ENCODE measurements around the gene FGB.
"Not testable (repeated sequence)": the region's sequence is repeated elsewhere in the genome, so short reads cannot be mapped to it uniquely, and the experiment has no call there.

FGB gene

DNA sequence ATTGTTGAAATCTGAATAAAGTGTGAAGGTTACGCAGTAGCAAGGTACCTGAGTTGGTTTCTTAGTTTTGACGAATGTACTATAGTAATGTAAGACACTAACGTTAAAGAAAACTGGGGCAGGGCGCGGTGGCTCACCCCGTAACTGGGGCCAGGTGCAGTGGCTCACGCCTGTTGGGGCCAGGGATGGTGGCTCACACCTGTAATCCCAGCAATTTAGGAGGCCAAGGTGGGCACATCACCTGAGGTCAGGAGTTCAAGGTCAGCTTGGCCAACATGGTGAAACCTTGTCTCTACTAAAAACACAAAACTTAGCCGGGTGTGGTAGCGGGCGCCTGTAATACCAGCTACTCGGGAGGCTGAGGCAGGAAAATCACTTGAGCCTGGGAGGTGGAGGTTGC, 34.5 kb downstream of the FGB start:
- DNase-seq (ENCODE audit: low spot score), result not testable (repeated sequence)

DNA sequence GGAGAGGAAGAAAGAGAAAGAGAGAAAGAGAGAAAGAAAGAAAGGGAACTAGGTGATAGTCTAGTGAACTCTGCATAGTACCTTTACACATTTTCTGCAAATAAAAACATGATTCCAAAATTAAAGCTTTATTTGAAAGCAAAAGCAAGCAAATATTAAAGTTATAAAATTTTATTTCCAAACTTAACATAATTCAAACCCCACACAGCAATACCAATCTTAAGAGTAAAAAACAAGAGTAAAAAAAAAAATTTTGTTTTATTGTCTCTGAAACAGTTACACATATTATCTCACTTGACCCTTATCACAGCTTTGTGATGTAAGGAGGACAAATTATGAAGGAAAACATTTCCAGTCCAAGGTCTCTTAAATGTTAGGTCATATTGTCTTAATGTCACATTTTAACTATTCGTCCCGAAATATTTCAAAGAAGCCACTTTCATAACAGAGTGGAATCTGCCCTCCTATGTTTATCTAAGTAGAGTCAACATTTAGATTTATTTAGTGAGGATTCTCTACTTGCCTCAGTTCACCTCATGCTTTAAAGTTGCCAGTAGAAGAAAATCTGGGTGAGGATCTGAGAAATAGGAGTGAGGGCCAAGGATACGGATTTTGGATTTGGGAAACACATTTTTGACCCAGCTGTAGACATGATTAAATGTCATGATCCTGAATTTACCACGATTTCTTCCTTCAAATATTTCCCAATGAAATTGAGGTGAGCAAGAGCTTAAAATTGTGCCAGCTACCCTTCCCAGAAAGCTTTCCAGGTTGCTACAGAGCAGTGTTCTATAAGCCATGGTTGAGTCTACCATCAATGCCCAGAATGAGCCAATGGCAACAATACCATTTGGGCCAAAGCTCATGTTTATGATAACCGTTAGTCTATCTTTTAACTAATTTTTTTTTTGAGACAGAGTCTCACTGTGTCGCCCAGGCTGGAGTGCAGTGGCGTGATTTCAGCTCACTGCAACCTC, 35.3 kb downstream of the FGB start:
- DNase-seq (ENCODE audit: low spot score), result no peak

DNA sequence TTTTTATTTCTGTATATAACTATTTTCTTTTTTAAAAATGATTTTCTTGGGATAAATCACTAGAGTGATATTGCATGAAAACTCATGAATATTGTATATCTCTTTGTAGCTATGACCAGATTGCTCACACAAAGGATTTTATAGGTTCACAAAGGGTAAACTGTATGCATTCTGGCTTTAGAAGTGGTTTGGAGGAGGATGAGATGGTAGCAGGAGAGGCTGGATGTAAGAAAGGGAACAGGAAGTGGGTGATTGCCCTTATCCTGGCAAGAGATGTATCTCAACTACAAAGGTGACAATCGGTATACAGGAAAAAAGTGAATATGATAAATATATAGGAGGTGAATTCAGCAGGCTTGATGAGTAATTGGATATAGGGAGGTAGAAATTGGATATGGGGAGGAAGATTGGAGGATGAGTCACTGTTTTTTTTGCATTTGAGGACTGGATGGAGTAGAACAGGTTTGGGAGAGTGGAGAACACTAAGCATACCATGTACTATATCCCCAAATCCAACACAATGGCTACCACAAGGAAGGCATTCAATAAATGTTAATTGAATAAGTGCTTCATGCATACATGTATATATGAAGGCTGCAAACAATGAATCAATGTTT, 39.7 kb downstream of the FGB start:
- no peak for DNase-seq (ENCODE audit: low spot score)

DNA sequence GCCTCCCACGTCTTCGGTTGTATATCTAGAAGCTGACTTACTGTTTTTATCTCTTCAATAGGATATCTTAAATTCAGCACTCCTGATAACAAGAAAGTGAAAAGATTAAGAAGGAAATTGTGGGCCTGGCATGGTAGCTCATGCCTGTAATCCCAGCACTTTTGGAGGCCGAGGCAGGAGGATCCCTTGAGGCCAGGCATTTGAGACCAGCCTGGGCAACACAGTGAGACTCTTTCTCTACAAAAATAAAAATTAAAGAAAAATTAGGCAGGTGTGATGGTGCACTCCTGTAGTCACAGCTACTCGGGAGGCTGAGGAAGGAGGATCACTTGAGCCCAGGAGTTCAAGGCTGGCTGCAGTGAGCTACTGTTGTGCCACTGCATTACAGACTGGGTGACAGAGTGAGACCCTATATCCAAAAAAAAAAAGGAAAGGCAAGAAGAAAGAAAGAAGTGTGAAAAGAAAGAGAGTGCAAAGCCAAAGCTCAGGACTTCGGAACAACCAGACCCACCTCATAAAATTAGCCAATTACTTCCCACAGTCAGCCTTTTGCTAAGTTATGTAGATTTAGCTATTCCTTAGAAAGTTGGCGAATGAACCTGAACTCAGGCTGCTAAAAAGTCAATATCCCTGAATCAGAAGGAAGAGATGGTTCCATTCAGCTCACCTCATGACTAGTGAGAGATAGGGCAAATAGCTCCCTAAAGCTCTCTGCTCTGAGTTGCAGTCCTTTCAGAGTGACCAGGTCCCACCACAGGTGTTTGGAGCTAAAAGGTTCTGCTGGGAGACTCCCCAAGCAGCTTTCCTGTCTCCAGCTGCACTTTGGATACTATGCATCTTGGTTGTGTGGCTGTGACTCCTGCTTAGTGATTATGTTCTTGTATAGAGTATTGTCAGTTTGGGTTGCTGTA, 40.5 kb downstream of the FGB start:
- no peak for DNase-seq (ENCODE audit: low spot score)

DNA sequence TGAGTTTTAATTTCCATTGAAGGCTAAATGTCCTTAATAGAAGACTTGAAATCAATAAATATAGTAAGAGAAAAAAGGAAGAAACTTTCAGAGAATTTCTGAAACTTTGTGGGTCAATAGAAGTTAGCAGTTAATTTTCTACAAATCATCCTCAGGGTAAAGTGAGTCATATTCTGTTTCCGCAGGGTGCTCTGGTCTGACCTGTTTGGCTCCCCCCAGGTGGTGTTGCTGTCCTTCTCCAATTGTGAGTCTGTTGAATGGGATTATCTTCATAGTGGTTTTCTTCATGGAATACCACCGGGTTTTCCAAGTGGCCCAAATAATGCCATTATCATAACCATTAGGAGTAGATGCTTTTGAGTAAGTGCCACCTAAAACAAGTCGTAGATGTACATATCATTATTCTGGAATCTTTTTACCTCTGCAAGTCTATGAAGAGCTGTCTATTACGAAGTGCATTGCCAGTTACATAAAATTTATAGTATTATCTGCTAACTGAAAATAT, 41.9 kb downstream of the FGB start:
- no peak for DNase-seq (ENCODE audit: low spot score)

DNA sequence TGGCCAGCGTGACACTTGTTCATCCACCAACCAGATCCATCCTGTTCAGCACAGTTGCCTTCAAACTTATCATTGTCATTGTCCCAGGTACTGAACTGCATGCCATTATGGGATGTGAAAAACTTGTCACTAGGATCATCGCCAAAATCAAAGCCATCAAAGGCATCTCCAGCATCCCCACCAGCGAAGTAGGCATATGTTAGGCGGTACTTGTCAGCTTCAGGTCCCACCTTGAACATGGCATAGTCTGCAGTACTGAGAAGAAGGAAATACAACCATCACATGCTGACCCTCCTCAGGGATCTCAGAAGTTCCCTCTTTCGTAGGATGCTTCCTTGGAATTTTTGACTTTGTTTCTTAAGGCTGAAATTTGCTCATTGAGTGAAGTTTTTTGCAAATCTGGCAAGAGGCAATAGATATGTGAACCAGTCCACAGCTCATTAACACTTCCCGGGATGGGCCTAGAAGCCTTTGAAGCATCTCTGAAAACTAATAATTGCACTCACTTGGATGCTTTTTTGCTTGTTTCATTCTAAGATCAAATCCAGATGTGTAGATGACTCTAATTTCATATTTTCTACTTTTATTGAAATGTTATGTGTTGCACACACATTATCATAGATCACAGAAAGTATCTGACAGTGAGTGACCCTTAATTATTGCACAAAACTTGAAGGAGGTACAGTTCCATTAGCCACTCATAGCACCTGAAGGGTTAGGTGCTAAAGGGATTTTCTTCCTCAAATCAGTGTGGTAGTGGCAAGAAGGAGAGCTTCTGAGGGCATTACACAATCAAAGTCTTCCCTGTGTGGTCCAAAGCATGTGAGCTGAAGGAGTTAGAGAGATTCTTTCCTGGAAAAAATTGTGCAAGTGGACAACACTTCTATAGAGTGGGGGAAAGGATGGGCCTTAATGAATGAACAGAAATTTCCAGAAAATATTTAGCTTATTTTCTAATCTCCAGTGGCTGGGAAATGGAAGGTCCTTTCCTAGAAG, 44.2 kb downstream of the FGB start:
- no peak for DNase-seq (ENCODE audit: low spot score)

DNA sequence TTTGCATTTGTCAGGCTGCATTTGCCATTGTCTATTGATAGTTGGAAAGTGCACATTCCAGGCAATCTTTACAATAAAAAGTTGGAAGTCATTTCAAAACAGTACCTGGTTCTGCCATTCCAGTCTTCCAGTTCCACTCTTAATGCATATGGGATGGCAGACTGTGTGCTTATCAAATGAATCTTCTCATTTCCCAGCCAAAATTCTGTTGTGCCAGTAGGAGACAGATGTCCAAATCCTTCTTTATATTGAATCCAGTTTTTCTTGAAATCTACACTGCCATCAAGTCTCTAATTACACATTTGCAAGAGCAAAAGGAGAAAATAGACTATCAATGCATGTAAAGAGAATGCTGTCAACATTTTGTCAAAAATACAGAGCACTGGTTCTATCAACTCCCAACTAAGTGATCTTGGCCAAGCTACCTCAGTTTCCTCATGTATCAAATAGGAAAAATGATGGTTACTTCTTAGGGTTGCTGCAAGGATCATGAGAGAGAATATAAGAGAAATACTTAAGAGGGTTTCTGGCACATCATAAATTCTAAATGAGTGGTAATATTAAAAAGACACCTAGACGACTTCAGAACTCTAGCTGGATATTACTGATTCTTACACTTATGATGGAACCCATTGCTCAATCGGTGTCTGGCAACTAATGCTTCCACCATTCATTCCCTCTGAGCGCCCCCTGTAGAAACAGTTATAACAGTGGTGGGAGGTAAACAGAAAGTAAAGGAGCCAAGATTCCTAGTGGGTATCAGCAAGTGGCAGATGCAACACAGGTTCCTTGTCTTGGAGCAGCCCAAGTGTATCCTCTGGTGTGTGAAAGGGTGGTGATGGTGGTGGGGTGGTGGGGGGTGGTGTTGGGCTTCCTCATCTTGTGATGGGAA, 45.8 kb downstream of the FGB start:
- no peak for DNase-seq (ENCODE audit: low spot score)

DNA sequence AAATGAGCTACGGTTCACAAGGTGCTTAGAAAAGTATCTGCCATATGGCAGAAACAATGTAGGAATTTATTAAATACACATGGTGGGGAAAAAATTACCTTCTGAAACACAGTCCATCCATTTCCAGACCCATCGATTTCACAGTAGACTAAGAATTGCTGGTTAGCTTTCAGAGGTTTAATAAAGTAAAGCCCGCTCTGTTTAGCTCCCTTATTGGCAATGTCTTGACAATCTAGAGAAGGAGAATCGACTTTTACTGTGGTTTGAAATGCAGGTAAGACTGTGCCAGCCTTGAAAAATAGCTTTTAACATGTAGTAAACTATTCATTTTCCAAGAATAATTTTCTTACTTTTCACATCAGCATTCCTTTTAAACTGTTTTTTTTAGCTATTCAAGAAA, 46.7 kb downstream of the FGB start:
- DNase-seq (ENCODE audit: low spot score), result no peak

DNA sequence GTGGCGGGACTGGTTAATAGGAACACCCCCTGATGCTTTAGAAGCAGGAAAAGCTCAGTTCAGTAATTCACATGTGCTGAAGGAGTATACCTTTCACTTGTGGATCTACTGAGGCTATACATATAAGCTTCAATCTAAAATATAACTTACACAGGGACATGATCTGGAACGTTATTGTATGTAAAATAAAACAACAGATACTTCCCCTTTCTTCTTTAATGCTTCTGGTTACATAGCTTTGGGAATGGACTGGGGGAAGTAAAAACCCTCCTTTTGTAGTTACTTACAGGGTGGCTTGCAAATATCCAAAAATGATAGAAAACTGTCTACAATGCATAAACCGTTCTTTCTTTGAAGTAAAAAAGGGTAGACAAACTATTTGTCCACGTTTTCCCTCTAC, 47.8 kb downstream of the FGB start:
- DNase-seq (ENCODE audit: low spot score), result no peak

DNA sequence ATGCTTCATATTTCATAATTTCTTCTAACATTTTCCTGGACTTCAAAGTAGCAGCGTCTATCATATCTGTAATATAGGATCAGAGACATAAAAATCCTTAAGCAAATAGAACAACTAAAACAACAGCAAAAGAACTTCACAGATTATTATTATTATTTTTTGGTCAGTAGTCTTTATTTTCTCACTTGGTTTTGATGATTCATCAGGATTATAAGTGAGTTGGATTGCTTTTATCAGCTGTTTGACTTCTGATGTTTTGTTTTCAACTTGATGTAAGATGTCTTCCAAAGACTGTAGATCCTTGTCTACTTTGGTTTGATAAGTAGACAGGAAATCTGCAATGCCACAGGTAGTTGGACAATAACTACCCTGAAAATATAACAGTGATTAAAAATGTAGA, 49.0 kb downstream of the FGB start:
- DNase-seq (ENCODE audit: low spot score), result no peak

DNA sequence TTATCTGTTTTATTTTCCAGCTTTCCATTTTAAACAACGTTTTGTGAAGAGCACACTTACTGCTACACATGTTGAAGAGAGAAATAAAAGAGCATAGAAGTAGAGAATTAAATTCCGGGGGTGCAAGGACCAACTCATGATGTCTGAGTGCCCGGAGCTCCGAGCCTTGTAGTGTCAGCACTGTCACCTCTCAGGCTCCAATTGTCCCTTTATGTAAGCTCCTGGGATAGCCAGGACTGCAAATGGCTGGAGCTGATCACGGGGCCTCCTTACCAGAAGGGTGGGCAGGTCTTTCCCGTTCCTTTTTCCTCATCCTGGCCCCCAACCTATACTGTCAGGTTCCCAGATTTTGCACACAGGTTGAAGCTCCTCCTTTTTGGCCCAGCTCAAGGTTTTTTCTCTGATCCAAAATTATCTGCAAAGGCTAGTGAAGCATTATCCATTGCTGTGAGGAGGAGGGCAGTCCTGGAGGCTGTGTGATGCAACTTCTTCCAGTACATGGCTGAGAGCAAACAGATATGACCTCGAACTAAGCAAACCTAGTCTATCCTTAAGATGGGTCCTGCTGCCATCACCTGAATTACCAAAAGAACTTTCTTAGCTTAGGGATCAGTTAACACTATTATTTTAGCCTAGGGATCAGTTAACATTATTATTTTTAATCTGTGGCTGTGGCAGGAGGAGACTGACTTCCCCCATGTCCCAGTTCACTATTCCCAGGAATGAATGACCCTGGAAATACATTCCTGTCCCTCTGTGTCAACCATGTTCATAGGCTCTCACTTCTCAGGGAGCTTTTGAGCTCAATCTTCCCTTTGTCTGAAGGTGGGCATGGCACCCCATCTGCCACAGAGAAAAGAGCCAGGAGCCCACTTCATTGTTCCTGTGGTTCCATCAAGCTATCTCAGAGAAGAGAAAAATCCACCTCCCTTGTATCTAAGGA, 49.9 kb downstream of the FGB start, which contains the start of gene FGG:
Gene FGG, minus strand, starts transcription at position 185 of the 943 bp plus-strand sequence. Its CDS starts 47 bp downstream, at position 138.
- DNase-seq (ENCODE audit: low spot score), result no peak

DNA sequence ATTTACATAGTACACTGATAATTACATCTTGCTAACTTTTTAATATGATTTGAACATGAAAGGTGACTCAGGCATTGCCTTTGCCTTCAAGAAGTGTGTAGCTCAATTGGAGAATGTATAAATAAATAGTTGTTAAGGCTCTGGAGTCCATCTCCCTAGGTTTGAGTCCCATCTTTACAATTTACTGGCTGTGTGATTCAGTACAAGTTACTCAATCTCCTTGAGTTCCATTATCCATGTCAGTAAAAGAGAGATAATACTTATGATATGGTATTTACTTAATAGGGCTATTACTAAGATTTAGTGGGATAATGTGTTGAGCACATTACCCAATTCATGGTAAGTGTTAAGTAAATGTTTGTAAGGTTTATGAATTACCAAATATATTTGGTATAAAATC, 51.5 kb downstream of the FGB start:
- no peak for DNase-seq (ENCODE audit: low spot score)

DNA sequence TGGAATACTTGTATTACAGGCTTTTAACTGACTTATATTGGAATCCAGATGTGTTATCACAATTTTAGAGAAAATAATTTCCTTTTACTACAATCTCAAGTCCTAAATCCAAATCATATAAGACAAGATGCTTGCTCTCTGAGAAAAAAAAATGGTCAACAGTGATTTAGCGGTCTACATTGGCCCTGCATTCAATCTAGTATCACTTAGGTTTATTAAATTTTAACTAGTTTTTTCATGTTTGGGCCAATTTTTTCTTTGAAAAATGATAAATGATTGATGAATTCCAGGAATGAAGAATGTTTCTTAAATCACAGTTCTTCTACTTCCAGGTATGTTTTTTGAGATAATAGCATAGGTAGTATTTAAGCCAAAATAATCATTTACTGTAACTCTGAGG, 52.4 kb downstream of the FGB start:
- no peak for DNase-seq (ENCODE audit: low spot score)

DNA sequence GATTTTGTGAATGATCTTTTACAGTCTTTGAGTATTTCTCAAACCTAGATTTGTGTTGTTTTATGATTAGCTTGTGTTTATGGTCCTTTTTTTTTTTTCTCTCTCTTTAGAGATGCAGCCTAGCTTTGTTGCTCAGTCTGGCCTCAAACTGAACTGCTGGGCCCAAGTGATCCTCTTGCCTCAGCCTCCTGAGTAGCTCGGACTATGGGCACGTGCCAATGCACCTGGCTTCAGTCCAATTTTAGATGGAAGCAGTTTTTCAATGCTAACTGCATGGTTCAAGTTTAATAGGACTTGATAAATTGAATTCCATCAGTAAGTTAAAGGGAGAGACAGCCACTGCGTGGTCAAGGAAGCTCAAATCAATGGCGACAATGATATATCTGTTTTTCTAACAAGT, 53.5 kb downstream of the FGB start:
- no peak for DNase-seq (ENCODE audit: low spot score)

DNA sequence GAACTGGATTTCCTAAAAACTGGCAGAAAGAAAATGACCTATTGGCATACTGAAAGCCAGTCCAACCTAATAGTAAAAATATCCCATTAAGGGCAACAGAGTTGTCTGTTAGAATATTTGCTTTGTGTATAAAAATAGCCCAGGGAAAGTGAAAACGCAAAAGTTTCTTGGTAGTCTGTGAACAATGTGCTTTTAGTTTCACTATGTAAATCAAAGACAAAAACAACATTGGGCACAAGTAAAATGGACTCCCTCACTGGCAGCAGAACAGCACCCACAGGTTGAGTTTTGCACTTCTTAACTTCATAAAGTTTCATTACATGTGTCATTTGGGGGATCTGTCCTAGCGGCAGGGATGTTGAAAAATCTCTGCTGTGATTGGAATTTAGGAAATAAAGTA, 53.9 kb downstream of the FGB start:
- no peak for DNase-seq (ENCODE audit: low spot score)

DNA sequence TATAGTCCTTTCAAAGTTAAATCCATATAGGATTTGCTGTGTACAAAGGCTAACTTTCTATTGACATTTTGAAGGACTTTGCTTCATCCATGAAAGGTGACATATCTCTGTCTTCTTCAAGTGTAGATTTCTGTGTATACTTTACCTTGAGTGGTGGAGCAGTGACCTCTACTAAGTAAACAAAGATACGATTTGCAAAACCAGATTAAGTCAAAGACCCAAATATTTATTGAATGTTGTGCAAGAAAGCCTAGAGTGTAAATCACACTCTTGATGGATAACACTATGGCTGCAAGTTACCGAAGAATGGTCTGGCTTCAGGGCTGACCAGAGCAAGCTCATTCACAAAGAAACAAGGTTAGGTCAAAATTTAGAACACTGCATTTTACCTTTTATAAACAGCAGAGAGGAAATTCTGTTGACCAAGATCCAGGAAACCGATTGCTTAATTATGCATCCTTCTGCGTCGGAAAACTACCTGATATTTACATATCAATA, 55.1 kb downstream of the FGB start:
- no peak for DNase-seq (ENCODE audit: low spot score)

DNA sequence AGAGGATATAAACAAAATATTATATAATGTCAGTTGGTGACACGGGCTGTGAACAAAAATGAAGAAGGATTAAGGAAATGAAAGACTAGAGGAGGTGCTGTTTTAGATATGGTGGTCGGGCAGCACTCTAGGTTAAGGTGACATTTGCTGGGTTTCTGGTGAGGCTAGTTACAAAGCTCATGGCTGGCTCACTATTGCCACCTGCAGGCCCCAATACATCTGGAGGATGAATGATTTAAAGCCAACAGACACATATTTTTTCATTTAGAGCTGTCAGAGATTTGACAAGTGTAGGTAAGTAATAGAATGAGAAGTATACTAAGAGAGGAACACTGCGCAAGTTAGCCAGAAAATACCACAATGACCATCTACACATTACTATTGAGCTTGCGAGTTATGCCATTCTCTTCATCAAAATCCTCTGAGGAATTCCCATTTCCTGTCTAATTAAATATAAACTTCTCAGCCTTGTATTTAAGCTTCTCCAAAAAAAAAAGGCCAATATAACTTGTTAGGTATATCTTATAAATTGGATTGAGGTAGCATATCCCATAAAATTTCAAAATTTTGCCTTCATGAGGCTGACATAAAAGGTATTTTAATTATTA, 56.0 kb downstream of the FGB start:
- peak; percentile 22 for DNase-seq (ENCODE audit: low spot score)

DNA sequence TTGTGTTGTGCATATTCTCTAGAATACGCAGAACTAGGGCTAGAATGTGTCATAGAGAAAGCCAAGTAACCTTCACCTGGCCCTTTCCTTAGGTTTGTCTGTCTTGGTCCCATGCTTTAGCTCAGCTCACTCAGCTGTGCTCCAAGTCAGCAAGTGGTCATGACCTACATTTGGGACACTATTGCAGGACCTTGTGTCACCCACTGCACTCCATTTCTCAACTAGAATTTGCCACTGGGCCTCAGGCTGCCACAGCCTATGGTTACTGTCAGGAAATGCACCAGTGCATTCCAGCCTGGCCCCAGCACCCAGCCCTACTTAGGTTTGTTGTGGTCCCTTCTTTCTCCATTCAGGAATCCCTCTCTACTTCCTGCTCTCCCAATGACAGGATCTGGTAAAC, 57.3 kb downstream of the FGB start:
- DNase-seq (ENCODE audit: low spot score), result no peak

Data from putamen (tissue), 1 donor.